B cell (primary cell): ENCODE data around the gene APOBEC3H. TPM values are rescaled to one million over a fixed set of nuclear protein-coding genes. Genes with fewer than 3 reads are reported as not detected.
A peak's percentile ranks its signal among the peaks of the same experiment; 100 is the strongest.
"Not testable (repeated sequence)": the region's sequence is repeated elsewhere in the genome, so short reads cannot be mapped to it uniquely, and the experiment has no call there.

ENCODE experiments used
- ATAC-seq: fragments of 200-7000 bp; cut with Tn5 transposase; one replicate; pipeline ENCODE4 v1.10.0; 2021; ENCODE audit warnings: low read depth, mild to moderate bottlenecking, moderate number of reproducible peaks, moderate library complexity
- CTCF ChIA-PET: fragments of 350-600 bp; sonication (Branson Sonifier 250); formaldehyde crosslinking; loops from one replicate; lab custom pipeline; 2021; ENCODE audit warnings: antibody characterized with exemption, inconsistent platforms; lab: Charles Lee
- POLR2A ChIA-PET: fragments of 350-600 bp; sonication (Branson Sonifier 250); formaldehyde crosslinking; loops from one replicate; lab custom pipeline; 2021; ENCODE audit warnings: antibody characterized with exemption; lab: Charles Lee
- DNase-seq: peaks from one replicate; pipeline ENCODE4 v3.0.0; 2013
- H2AFZ ChIP-seq: 2 replicates; pipeline ENCODE4 v1.6.1; 2012; ENCODE audit warnings: mild to moderate bottlenecking, low read depth, low read length; ENCODE audit not compliant: insufficient read depth, poor library complexity, severe bottlenecking
- H3K27ac ChIP-seq, 2 donors: 1 replicate in 1 of 2; 2 replicates in 1 of 2; pipeline ENCODE4 v1.5.1; 2012 to 2013; ENCODE audit warnings: low read length in 2 of 2, mild to moderate bottlenecking in 2 of 2, moderate library complexity in 1 of 2
- H3K27me3 ChIP-seq, 4 experiments: fragments of 200-600 bp in 1 of 4; sonication (generic) in 1 of 4; replicated peaks in 1 of 4; 1 replicate in 2 of 4; 2 replicates in 2 of 4; pipeline versions ENCODE4 v1.6.1 to v1.7.0; 2013 to 2016; ENCODE audit warnings: low read length in 3 of 4, mild to moderate bottlenecking in 2 of 4, mixed read lengths in 1 of 4, moderate library complexity in 1 of 4; ENCODE audit not compliant: insufficient read depth in 4 of 4, control insufficient read depth in 3 of 4; ENCODE audit errors: control extremely low read depth in 1 of 4
- H3K36me3 ChIP-seq, 2 experiments: replicated peaks in 1 of 2; 1 replicate in 1 of 2; 2 replicates in 1 of 2; pipeline versions ENCODE4 v1.6.1 to v1.7.1; 2013; ENCODE audit warnings: low read length in 1 of 2; ENCODE audit not compliant: insufficient read depth in 2 of 2, control insufficient read depth in 1 of 2; ENCODE audit errors: control extremely low read depth in 1 of 2, extremely low read depth in 1 of 2
- H3K4me1 ChIP-seq, 2 donors: fragments of 200-600 bp in 1 of 2; sonication (generic) in 1 of 2; 1 replicate in 1 of 2; 2 replicates in 1 of 2; pipeline versions ENCODE4 v1.5.1 to v1.6.1; 2013 to 2017; ENCODE audit warnings: low read length in 2 of 2; ENCODE audit not compliant: control insufficient read depth in 2 of 2, insufficient read depth in 2 of 2
- H3K4me2 ChIP-seq: replicated peaks from 2 replicates; pipeline ENCODE3; 2012; ENCODE audit warnings: mild to moderate bottlenecking, low read depth, low read length; ENCODE audit not compliant: poor library complexity, severe bottlenecking
- H3K4me3 ChIP-seq, 5 experiments: fragments of 200-600 bp in 1 of 5; sonication (generic) in 1 of 5; 1 replicate in 3 of 5; 2 replicates in 2 of 5; pipeline versions ENCODE4 v1.5.1 to v1.7.0; 2011 to 2016; ENCODE audit warnings: low read length in 4 of 5, mild to moderate bottlenecking in 4 of 5, low read depth in 2 of 5, control low read depth in 1 of 5, moderate library complexity in 1 of 5; ENCODE audit not compliant: insufficient read depth in 1 of 5; ENCODE audit errors: control extremely low read depth in 1 of 5, extremely low read depth in 1 of 5
- H3K79me2 ChIP-seq: fragments of 200-600 bp; sonication (generic); one replicate; pipeline ENCODE4 v1.6.0; 2016; ENCODE audit warnings: low read length; ENCODE audit not compliant: control insufficient read depth, insufficient read depth
- H3K9ac ChIP-seq: fragments of 200-600 bp; sonication (generic); 2 replicates; pipeline ENCODE4 v1.6.1; 2017; ENCODE audit warnings: mild to moderate bottlenecking, low read length, moderate library complexity
- H3K9me3 ChIP-seq, 3 donors: one replicate each; pipeline versions ENCODE4 v1.6.1 to v1.7.1; 2013; ENCODE audit warnings: low read length in 2 of 3; ENCODE audit not compliant: control insufficient read depth in 2 of 3, insufficient read depth in 1 of 3; ENCODE audit errors: control extremely low read depth in 1 of 3
- H4K20me1 ChIP-seq: 2 replicates; pipeline ENCODE4 v1.6.0; 2012; ENCODE audit warnings: mild to moderate bottlenecking, low read length; ENCODE audit not compliant: insufficient read depth, control insufficient read depth, poor library complexity, severe bottlenecking
- H3K27ac Mint-ChIP-seq: one replicate; pipeline ENCODE4 v1.8.0; 2021; ENCODE audit warnings: mixed read lengths
- H3K27me3 Mint-ChIP-seq: one replicate; pipeline ENCODE4 v1.8.0; 2021; ENCODE audit warnings: mixed read lengths
- H3K4me1 Mint-ChIP-seq: one replicate; pipeline ENCODE4 v1.8.0; 2021; ENCODE audit warnings: mixed read lengths
- H3K4me3 Mint-ChIP-seq: one replicate; pipeline ENCODE4 v1.8.0; 2021; ENCODE audit warnings: mixed read lengths
- H3K9me3 Mint-ChIP-seq: one replicate; pipeline ENCODE4 v1.8.0; 2022; ENCODE audit warnings: mixed read lengths; ENCODE audit not compliant: insufficient read depth
- EZH2 ChIP-seq: IDR thresholded peaks from 2 replicates; pipeline ENCODE4 v1.6.1; 2012; ENCODE audit warnings: borderline replicate concordance, low read depth, mild to moderate bottlenecking, moderate library complexity, low read length; ENCODE audit not compliant: insufficient read depth, poor library complexity, severe bottlenecking
- WGBS: methylation state at CpG from one replicate; pipeline ENCODE4 v1.1.5; 2013; ENCODE audit warnings: missing lambda C conversion rate; ENCODE audit not compliant: insufficient coverage; 5-methylcytosine and 5-hydroxymethylcytosine counted together
- intact Hi-C: fragments of 100-400 bp; cut with micrococcal nuclease; formaldehyde crosslinking; loops from one replicate; pipeline ENCODE4 v1.10.0; 2022
- polyA plus RNA-seq: library from polyadenylated mRNA; depleted of rRNA; stranded (reverse); fragments of >200 nt; gene quantifications from 2 replicates; pipeline ENCODE4 v1.2.3, GENCODE V29; 2012
- total RNA-seq, 2 donors: library from RNA; stranded (reverse); fragments of 120-200 nt in 1 of 2; gene quantifications; 1 replicate in 1 of 2; 2 replicates in 1 of 2; pipeline versions ENCODE4 v1.2.3 to v1.2.4, GENCODE V29; 2013 to 2022
- TF ChIP-seq, protein P1 (sequence below): fragments of 200-600 bp; IDR thresholded peaks from one replicate; pipeline ENCODE4 v1.8.0; 2022; ENCODE audit warnings: antibody characterized with exemption, mild to moderate bottlenecking

The APOBEC3H gene
- total and polyA plus RNA-seq, 2 donors (not counting 1 experiment from before 2014, with no cell fraction given), result 0.59 to 1.4 TPM

DNA sequence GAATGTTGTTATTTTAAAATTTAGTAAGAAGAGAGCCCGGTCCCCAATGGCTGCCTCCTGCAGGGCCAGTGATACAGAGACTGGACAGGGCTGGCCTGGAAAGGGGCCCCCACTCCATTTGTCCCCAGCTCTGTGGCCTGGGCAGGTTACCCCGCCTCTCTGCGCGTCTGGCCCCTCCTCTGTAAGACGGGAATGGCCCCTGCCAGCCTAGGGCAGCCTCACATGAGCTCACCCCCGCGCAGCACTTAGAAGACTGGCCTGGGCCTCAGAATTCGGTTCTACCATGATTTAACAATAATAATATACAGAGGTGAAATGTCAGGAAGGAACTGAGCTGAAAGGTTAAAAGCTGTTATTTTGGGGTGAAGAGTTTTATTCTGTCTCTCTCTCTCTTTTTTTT is 18.7 kb upstream of the APOBEC3H start:
- Mint-ChIP-seq H3K4me1 (peaks cover 59% of the 10 kb centered on the region), H3K4me3 (peak overlapping the region; percentile 94), H3K27ac (peak overlapping the region; percentile 96), H3K9me3 (no peaks in the 10 kb centered on the region), H3K27me3 (no peaks in the 10 kb centered on the region)
- H3K36me3 ChIP-seq, result peaks cover 1 to 35% of the 10 kb centered on the region in 2 experiments
- no peaks in the 10 kb centered on the region for H3K27me3 ChIP-seq
- CTCF ChIA-PET, result interaction anchor here (1.4 to 1.9 kb wide), 3 partner anchors 37 to 75 kb away, joined by 3 to 7 read pairs (median 4); no protein-coding TSS in a partner anchor
- POLR2A ChIA-PET, result interaction anchor here (0.5 to 3.3 kb wide), 5 partner anchors 12 to 409 kb away, joined by 3 to 13 read pairs (median 3); no protein-coding TSS in a partner anchor
- ATAC-seq, result no peak
- H3K4me2 ChIP-seq, result peak overlapping the region; percentile 83
- WGBS, result 82% methylated on average over 4 of the region's 8 CpGs
- peaks cover 37 to 68% of the 10 kb centered on the region in 2 donors for H3K4me1 ChIP-seq
- H3K79me2 ChIP-seq, result peaks cover 55% of the 10 kb centered on the region
- no peak overlapping the region for H2AFZ ChIP-seq
- TF ChIP-seq EZH2, result no peak
- TF ChIP-seq, protein P1, sequence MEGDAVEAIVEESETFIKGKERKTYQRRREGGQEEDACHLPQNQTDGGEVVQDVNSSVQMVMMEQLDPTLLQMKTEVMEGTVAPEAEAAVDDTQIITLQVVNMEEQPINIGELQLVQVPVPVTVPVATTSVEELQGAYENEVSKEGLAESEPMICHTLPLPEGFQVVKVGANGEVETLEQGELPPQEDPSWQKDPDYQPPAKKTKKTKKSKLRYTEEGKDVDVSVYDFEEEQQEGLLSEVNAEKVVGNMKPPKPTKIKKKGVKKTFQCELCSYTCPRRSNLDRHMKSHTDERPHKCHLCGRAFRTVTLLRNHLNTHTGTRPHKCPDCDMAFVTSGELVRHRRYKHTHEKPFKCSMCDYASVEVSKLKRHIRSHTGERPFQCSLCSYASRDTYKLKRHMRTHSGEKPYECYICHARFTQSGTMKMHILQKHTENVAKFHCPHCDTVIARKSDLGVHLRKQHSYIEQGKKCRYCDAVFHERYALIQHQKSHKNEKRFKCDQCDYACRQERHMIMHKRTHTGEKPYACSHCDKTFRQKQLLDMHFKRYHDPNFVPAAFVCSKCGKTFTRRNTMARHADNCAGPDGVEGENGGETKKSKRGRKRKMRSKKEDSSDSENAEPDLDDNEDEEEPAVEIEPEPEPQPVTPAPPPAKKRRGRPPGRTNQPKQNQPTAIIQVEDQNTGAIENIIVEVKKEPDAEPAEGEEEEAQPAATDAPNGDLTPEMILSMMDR, result no peak
- H3K27ac ChIP-seq, result peak overlapping the region; percentile 81 to 94
- peaks cover 11% of the 10 kb centered on the region for H4K20me1 ChIP-seq
- DNase-seq, result no peak
- H3K9me3 ChIP-seq, result no peaks in the 10 kb centered on the region
- H3K4me3 ChIP-seq, result peak overlapping the region in 4 of 5 experiments; percentile 15 to 74 (median 60)
- intact Hi-C loops, result no loop called here
- peak overlapping the region; percentile 72 for H3K9ac ChIP-seq

DNA sequence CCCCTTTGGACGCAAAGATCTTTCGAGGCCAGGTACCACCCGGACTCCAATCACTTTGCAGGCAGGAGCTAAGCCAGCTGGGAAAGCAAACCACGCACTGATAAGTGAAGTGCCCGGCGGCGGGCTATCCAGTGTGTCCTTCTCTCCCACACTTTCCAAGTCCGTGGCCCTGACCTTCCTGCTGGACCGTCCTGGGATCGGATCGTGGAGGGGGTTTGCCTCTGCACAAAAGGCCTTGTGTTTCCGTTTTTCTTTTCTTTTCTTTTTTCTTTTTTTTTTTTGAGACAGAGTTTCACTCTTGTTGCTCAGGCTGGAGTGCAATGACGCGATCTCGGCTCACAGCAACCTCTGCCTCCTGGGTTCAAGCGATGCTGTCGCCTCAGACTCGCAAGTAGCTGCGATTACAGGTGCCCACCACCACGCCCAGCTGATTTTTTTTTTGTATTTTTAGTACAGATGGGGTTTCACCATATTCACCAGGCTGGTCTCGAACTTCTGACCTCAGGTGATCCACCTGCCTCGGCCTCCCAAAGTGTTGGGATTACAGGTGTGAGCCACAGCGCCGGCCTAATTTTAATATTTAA is 17.9 kb upstream of the APOBEC3H start:
- H3K4me3 Mint-ChIP-seq, result peak overlapping the region; percentile 94
- ChIA-PET POLR2A (interaction anchor here (0.5 to 3.3 kb wide), 8 partner anchors 10 to 46 kb away, joined by 3 to 13 read pairs (median 3); no protein-coding TSS in a partner anchor), CTCF (interaction anchor here (1.4 to 2.4 kb wide), 6 partner anchors 10 to 76 kb away, joined by 3 to 7 read pairs (median 4); no protein-coding TSS in a partner anchor)
- H3K9me3 ChIP-seq, H3K27me3 Mint-ChIP-seq, DNase-seq, ATAC-seq, intact Hi-C loops, H2AFZ ChIP-seq, H3K4me2 ChIP-seq, H3K9me3 Mint-ChIP-seq, H3K27me3 ChIP-seq, H3K9ac ChIP-seq, H3K4me3 ChIP-seq: not testable (repeated sequence)
- peaks cover 61% of the 10 kb centered on the region for H3K79me2 ChIP-seq
- H3K27ac ChIP-seq, result peak overlapping the region; percentile 81 to 94
- H3K4me1 ChIP-seq, result peaks cover 31 to 60% of the 10 kb centered on the region in 2 donors
- WGBS, result 77% methylated on average over 8 of the region's 24 CpGs
- peak overlapping the region; percentile 96 for H3K27ac Mint-ChIP-seq
- peaks cover 54% of the 10 kb centered on the region for H3K4me1 Mint-ChIP-seq
- H3K36me3 ChIP-seq, result peaks cover 1 to 40% of the 10 kb centered on the region in 2 experiments
- peaks cover 11% of the 10 kb centered on the region for H4K20me1 ChIP-seq
